Subcutaneous adipose tissue (tissue), 4 donors: ENCODE results near the gene AKNA. TPM values are rescaled to one million over a fixed set of nuclear protein-coding genes. Genes with fewer than 3 reads are reported as not detected.

Experiments
- CTCF ChIP-seq: fragments of 450-650 bp; IDR thresholded peaks from one replicate; pipeline ENCODE4 v1.5.1; 2016; ENCODE audit warnings: low read depth, mild to moderate bottlenecking, control low read depth, antibody characterized with exemption, moderate library complexity
- total RNA-seq, 4 donors: library from RNA; depleted of rRNA; stranded (reverse); fragments of >200 nt; gene quantifications; one replicate each; pipeline ENCODE4 v1.1.0, GENCODE V29; 2016

AKNA gene
- total RNA-seq, 4 donors from 2014 or later: 25.3 to 63.9 (median 52.6) TPM

- TF ChIP-seq CTCF: no peak
Observed at GRCh38 chr9:114375386-114376175, 12.2 kb downstream of the AKNA start.

GRCh38 chr9:114374936-114375335 lies 12.8 kb downstream of the AKNA start:
- TF ChIP-seq CTCF: no peak

- no peak for TF ChIP-seq CTCF
Observed at GRCh38 chr9:114373960-114374730, 13.6 kb downstream of the AKNA start.

- TF ChIP-seq CTCF: no peak
Observed at GRCh38 chr9:114372921-114373448, 14.8 kb downstream of the AKNA start.

- no peak for TF ChIP-seq CTCF
Observed at GRCh38 chr9:114371973-114372917, 15.5 kb downstream of the AKNA start.

- TF ChIP-seq CTCF: no peak
Observed at GRCh38 chr9:114371343-114371944, 16.3 kb downstream of the AKNA start.
